Karpas-422 (cell line): ENCODE data around the gene ATOH1. TPM values are rescaled to one million over a fixed set of nuclear protein-coding genes. Genes with fewer than 3 reads are reported as not detected.

Experiments
- DNase-seq: peaks from one replicate; pipeline ENCODE4 v3.0.0-alpha.2; 2015
- H2AFZ ChIP-seq: fragments of 200-600 bp; sonication (generic); 2 replicates; pipeline ENCODE4 v1.6.1; 2014; ENCODE audit warnings: antibody characterized with exemption, low read length, mixed read lengths
- H3K27ac ChIP-seq: fragments of 200-600 bp; sonication (generic); 2 replicates; pipeline ENCODE4 v1.5.1; 2014; ENCODE audit warnings: mild to moderate bottlenecking, low read length, moderate library complexity
- H3K27me3 ChIP-seq: fragments of 200-600 bp; sonication (generic); 2 replicates; pipeline ENCODE4 v1.6.1; 2014; ENCODE audit warnings: low read length, mixed read lengths
- H3K36me3 ChIP-seq: fragments of 200-600 bp; sonication (generic); 2 replicates; pipeline ENCODE4 v1.6.1; 2014; ENCODE audit warnings: low read length, mixed read lengths; ENCODE audit not compliant: insufficient read depth
- H3K4me1 ChIP-seq: fragments of 200-600 bp; sonication (generic); 2 replicates; pipeline ENCODE4 v1.6.1; 2014; ENCODE audit warnings: mild to moderate bottlenecking, low read length, mixed read lengths
- H3K4me2 ChIP-seq: fragments of 200-600 bp; sonication (generic); 2 replicates; pipeline ENCODE4 v1.6.1; 2014; ENCODE audit warnings: low read length, low read depth, mild to moderate bottlenecking; ENCODE audit not compliant: poor library complexity, severe bottlenecking
- H3K4me3 ChIP-seq: fragments of 200-600 bp; sonication (generic); 2 replicates; pipeline ENCODE4 v1.5.1; 2014; ENCODE audit warnings: mild to moderate bottlenecking, antibody characterized with exemption, low read length, mixed read lengths
- H3K79me2 ChIP-seq: fragments of 200-600 bp; sonication (generic); 2 replicates; pipeline ENCODE4 v1.6.1; 2014; ENCODE audit warnings: mild to moderate bottlenecking, low read length, mixed read lengths
- H3K9ac ChIP-seq: fragments of 200-600 bp; sonication (generic); 2 replicates; pipeline ENCODE4 v1.6.0; 2014; ENCODE audit warnings: low read length
- H3K9me2 ChIP-seq: fragments of 200-600 bp; sonication (generic), shearing (Covaris generic); replicated peaks from 2 replicates; pipeline ENCODE4 v1.6.0; 2014; ENCODE audit warnings: mild to moderate bottlenecking, low read length, moderate library complexity; ENCODE audit not compliant: insufficient read depth
- H3K9me3 ChIP-seq: fragments of 300-700, 200-600 bp; sonication (generic); 2 replicates; pipeline ENCODE4 v1.6.1; 2014; ENCODE audit warnings: low read length, mixed read lengths
- H4K20me1 ChIP-seq: fragments of 200-600 bp; sonication (generic); 2 replicates; pipeline ENCODE4 v1.6.1; 2014; ENCODE audit warnings: mild to moderate bottlenecking, antibody characterized with exemption, low read length, low read depth; ENCODE audit not compliant: insufficient read depth
- total RNA-seq: library from RNA; depleted of rRNA; stranded (reverse); fragments of >200 nt; shearing (Covaris generic); gene quantifications from 2 replicates; pipeline ENCODE4 v1.2.3, GENCODE V29; 2014; ENCODE audit warnings: low replicate concordance

ATOH1 gene
- total RNA-seq, 1 experiment from 2014 or later: not detected

DNA sequence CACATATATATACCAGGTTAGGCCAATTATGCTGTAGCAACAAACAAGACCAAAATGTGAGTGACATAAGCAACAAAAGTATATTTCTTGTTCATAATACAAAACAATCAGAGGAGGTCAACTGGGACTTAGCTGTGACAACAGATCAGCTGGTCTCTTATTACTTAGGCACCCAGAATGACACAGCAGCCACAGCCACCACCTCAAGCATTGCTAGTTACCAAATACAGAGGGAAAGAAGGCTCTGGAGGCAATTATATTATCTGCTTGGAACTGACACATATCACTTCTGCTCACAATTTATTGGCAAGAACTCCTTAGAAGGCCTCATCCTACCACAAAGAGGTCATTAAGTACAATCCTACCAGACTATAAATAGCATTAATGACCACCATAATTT lies 15.2 kb downstream of the ATOH1 start:
- no peaks in the 10 kb centered on the region for H3K9me3 ChIP-seq
- H3K27ac ChIP-seq: no peak overlapping the region
- H3K36me3 ChIP-seq: no peaks in the 10 kb centered on the region
- no peak overlapping the region for H3K9ac ChIP-seq
- no peaks in the 10 kb centered on the region for H3K27me3 ChIP-seq
- H3K79me2 ChIP-seq: no peaks in the 10 kb centered on the region
- no peak overlapping the region for H3K4me3 ChIP-seq
- H3K4me1 ChIP-seq: no peaks in the 10 kb centered on the region
- no peak overlapping the region for H3K4me2 ChIP-seq
- H2AFZ ChIP-seq: no peak overlapping the region
- no peaks in the 10 kb centered on the region for H4K20me1 ChIP-seq
- no peak for DNase-seq
- no peaks in the 10 kb centered on the region for H3K9me2 ChIP-seq

DNA sequence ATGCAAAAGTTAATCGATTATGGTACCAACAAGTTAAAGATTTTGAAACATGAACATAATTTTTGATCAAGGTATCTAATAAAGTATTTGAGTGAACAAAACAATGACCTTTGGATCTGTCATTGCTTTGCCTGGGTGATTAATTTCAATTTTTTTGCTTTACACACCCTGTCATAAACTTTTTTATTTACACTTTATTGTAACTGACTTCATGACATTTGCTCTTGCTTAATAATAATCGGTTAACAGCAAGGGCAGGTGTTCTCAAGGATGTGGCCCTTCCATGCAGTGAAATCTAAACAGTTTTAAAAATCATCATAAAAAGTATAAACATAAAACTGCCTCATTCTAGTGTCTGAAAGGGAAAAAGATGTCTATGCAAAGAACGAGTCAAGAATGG lies 24.1 kb downstream of the ATOH1 start:
- DNase-seq: no peak
- Histone ChIP-seq H3K9ac (no peak overlapping the region), H4K20me1 (no peaks in the 10 kb centered on the region), H3K36me3 (no peaks in the 10 kb centered on the region), H3K4me3 (no peak overlapping the region), H3K27ac (no peak overlapping the region), H3K9me2 (no peaks in the 10 kb centered on the region), H3K27me3 (no peaks in the 10 kb centered on the region), H3K4me1 (no peaks in the 10 kb centered on the region), H2AFZ (no peak overlapping the region), H3K4me2 (no peak overlapping the region), H3K79me2 (no peaks in the 10 kb centered on the region), H3K9me3 (no peaks in the 10 kb centered on the region)

DNA sequence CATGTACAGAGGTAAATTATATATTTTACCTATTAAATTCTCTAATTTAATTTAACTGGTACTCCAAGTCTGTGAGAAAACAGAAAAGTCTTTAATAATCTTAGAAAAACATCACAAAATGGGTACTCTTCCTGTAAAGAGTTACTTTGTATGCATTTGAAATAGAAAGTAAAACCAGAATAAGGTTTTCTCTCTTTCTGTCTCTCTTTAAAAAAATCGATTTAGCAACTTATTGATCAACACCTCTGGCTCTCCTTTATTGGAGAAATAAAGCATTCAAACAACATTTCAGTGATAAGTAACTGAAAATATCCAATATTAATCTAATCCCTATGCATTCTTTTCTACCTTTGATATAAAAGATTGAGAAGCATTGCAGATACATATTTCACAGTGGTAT lies 27.4 kb downstream of the ATOH1 start:
- no peaks in the 10 kb centered on the region for H3K79me2 ChIP-seq
- H3K27ac ChIP-seq: no peak overlapping the region
- no peaks in the 10 kb centered on the region for H3K9me3 ChIP-seq
- H3K27me3 ChIP-seq: no peaks in the 10 kb centered on the region
- H2AFZ ChIP-seq: no peak overlapping the region
- H3K9me2 ChIP-seq: 0 out of 2 replicates have a peak, but pooled peaks cover 3% of the 10 kb centered on the region
- no peak for DNase-seq
- no peak overlapping the region for H3K4me2 ChIP-seq
- no peak overlapping the region for H3K9ac ChIP-seq
- no peaks in the 10 kb centered on the region for H3K36me3 ChIP-seq
- H4K20me1 ChIP-seq: no peaks in the 10 kb centered on the region
- H3K4me1 ChIP-seq: no peaks in the 10 kb centered on the region
- no peak overlapping the region for H3K4me3 ChIP-seq

DNA sequence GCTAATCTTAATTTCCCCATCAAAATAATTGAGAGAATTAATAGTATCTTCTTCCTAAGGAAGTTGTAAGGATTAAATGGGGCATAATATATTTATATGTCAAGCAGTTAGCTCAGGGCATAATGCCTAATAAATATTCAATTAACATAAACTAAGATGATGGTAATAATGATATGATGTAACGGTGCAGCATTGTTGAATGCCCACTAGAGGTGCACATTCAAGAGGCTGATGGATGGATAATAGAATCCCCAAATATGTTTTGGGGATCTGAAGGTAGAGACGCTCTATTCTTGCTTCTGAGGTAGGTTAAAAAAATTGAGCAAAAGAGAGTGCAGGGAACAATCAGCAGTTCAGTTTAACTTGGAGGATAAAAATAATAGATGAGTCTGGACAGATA lies 37.1 kb downstream of the ATOH1 start:
- no peaks in the 10 kb centered on the region for H3K9me3 ChIP-seq
- H3K79me2 ChIP-seq: no peaks in the 10 kb centered on the region
- no peak overlapping the region for H2AFZ ChIP-seq
- H3K27me3 ChIP-seq: no peaks in the 10 kb centered on the region
- no peak overlapping the region for H3K9ac ChIP-seq
- no peaks in the 10 kb centered on the region for H3K36me3 ChIP-seq
- no peaks in the 10 kb centered on the region for H3K4me1 ChIP-seq
- no peak overlapping the region for H3K4me3 ChIP-seq
- no peak overlapping the region for H3K27ac ChIP-seq
- peak; percentile 41 for DNase-seq
- H3K4me2 ChIP-seq: no peak overlapping the region
- H3K9me2 ChIP-seq: no peaks in the 10 kb centered on the region
- no peaks in the 10 kb centered on the region for H4K20me1 ChIP-seq

DNA sequence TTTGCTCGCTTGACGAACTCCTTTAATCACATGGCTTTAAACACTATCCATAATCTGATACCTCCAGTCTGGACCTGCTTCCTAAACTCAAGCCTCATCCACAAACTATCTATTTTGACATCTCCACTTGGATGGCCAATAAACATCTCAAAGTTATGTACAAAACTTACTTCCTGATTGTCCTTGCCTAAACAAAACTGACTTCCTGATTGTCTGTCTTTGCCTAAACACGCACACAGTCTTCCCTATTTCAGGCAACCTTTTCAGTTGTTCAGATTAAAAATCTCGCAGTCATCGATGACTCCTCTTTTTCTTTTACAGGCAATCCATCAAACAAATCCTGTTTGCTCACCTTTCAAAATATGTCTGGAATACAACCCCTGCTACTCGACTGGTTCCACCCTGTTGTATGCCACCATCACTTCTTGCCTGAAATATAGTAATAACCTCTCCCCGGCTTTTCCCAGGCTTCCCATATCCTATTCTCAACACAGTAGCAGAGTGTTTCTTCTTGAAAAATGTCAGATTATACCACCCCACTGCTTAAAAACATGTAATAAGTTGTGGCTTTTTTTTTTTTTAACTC lies 39.0 kb downstream of the ATOH1 start:
- Histone ChIP-seq H3K27me3 (no peaks in the 10 kb centered on the region), H3K36me3 (no peaks in the 10 kb centered on the region), H3K9me2 (no peaks in the 10 kb centered on the region), H3K4me3 (no peak overlapping the region), H4K20me1 (no peaks in the 10 kb centered on the region), H2AFZ (no peak overlapping the region), H3K79me2 (no peaks in the 10 kb centered on the region), H3K4me2 (no peak overlapping the region), H3K9ac (no peak overlapping the region), H3K27ac (no peak overlapping the region), H3K4me1 (no peaks in the 10 kb centered on the region), H3K9me3 (no peaks in the 10 kb centered on the region)
- DNase-seq: no peak

DNA sequence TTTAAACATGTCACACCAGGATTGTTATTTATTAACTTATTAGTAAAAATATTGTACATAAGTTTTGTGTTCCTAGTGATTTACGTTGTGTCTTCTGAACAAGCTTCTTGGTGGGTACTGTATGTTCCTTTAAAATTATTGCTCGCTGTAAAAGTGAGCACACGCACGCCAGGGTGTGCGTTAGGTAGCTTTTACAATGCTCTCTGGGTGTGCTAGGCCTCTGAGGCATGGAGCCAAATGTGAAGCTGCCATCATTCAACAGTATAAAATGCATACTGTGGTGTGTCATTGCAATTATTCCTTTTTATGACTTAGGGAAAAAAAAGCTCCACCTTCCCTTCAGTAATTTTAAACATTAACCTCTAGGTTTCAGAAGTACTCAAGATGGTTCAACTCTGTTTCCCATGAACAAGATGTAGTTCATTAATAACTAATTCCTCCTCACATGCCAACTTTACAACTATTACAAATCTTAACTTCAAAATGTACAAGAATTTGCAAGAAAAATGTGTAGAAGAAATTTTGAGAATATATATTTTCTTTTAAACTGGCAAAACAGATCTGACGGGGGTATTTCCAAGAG lies 42.4 kb downstream of the ATOH1 start:
- Histone ChIP-seq H3K79me2 (no peaks in the 10 kb centered on the region), H3K4me1 (no peaks in the 10 kb centered on the region), H3K36me3 (no peaks in the 10 kb centered on the region), H3K9me2 (no peaks in the 10 kb centered on the region), H4K20me1 (no peaks in the 10 kb centered on the region), H3K9me3 (no peaks in the 10 kb centered on the region), H3K27ac (no peak overlapping the region), H3K4me3 (no peak overlapping the region), H2AFZ (no peak overlapping the region), H3K27me3 (no peaks in the 10 kb centered on the region), H3K4me2 (no peak overlapping the region), H3K9ac (no peak overlapping the region)
- DNase-seq: no peak

DNA sequence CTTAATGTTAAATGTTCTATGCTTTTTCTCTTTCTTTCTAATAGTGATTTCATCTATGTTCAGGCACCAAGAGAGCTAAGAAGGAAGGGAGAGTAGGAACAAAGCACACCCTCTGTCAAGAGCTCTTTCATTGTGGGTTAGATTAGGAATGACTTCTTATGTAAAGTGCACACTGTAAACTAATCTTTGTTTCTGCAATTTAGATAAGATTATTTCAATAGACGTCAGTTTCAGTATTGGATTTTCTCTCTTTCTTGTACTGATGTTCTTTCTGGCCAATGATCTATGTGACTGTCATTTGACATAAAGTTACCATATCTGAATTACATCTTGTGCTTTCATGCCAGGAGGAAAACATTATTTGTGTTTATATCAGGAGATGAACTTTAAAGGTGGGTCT lies 48.2 kb downstream of the ATOH1 start:
- H3K4me2 ChIP-seq: no peak overlapping the region
- H3K4me1 ChIP-seq: no peaks in the 10 kb centered on the region
- no peak for DNase-seq
- no peaks in the 10 kb centered on the region for H4K20me1 ChIP-seq
- H3K27me3 ChIP-seq: no peaks in the 10 kb centered on the region
- no peak overlapping the region for H3K4me3 ChIP-seq
- no peak overlapping the region for H3K27ac ChIP-seq
- no peak overlapping the region for H3K9ac ChIP-seq
- no peaks in the 10 kb centered on the region for H3K9me3 ChIP-seq
- H3K79me2 ChIP-seq: no peaks in the 10 kb centered on the region
- no peaks in the 10 kb centered on the region for H3K36me3 ChIP-seq
- H3K9me2 ChIP-seq: no peaks in the 10 kb centered on the region
- no peak overlapping the region for H2AFZ ChIP-seq

DNA sequence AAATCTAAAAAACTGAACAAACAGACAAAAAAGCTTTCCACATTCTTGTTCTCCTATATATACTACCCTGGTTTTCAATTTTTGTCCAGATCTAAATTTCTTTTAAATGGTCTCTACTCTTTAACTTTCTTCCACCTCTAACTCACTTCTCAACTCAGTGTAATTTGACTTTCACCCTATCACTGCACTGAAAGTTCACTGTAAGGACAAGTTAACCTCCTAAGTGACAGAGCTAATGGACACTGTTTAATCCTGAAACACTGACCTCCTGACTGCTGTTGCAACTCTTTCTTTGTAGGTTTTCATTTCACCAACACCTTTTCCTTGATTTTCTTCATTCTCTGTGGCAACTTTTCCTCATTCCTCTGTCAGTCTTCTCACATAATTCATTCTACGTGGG lies 50.0 kb downstream of the ATOH1 start:
- no peaks in the 10 kb centered on the region for H3K36me3 ChIP-seq
- no peak for DNase-seq
- no peaks in the 10 kb centered on the region for H3K9me3 ChIP-seq
- H2AFZ ChIP-seq: no peak overlapping the region
- H3K4me3 ChIP-seq: no peak overlapping the region
- H3K79me2 ChIP-seq: no peaks in the 10 kb centered on the region
- H3K27ac ChIP-seq: no peak overlapping the region
- no peak overlapping the region for H3K9ac ChIP-seq
- H3K4me1 ChIP-seq: no peaks in the 10 kb centered on the region
- no peaks in the 10 kb centered on the region for H4K20me1 ChIP-seq
- H3K9me2 ChIP-seq: no peaks in the 10 kb centered on the region
- no peaks in the 10 kb centered on the region for H3K27me3 ChIP-seq
- no peak overlapping the region for H3K4me2 ChIP-seq
